ENCODE measurements around the gene DCAF8. TPM values are rescaled to one million over a fixed set of nuclear protein-coding genes. Genes with fewer than 3 reads are reported as not detected.

Gene DCAF8
- total RNA-seq, 1 experiment from 2014 or later = 181 TPM

- intact Hi-C loops (cut with micrococcal nuclease) = loop anchor here (10.0 kb wide), 1 partner anchor 408 kb away; no protein-coding TSS in a partner anchor
- no TSS peak for BruUV-seq (replicated peaks)
- TF ChIP-seq CTCF (IDR thresholded peaks at IDR 0.05; ENCODE audit: unreplicated experiment) = no peak
- no peaks in the 10 kb centered on the region for H3K9me3 Mint-ChIP-seq (ENCODE audit: unreplicated experiment)
- no peak overlapping the region for H3K4me3 Mint-ChIP-seq (ENCODE audit: unreplicated experiment)
- ChIA-PET POLR2A (interaction anchor here (0.6 kb wide), 1 partner anchor 94 kb away, joined by 3 read pairs; no protein-coding TSS in a partner anchor), CTCF (interaction anchor here (2.2 to 2.7 kb wide), 6 partner anchors 22 to 96 kb away, joined by 9 to 23 read pairs (median 13); no protein-coding TSS in a partner anchor)
- no peak for DNase-seq (ENCODE audit: unreplicated experiment)
- peaks cover 9% of the 10 kb centered on the region for H3K36me3 Mint-ChIP-seq (ENCODE audit: insufficient read depth, unreplicated experiment)
- no peaks in the 10 kb centered on the region for H3K4me1 Mint-ChIP-seq (ENCODE audit: insufficient read depth, unreplicated experiment)
- H3K27me3 Mint-ChIP-seq (ENCODE audit: insufficient read depth, unreplicated experiment) = no peaks in the 10 kb centered on the region
- H3K27ac Mint-ChIP-seq (ENCODE audit: low read depth, unreplicated experiment) = no peak overlapping the region
These were observed 65.1 kb downstream of the DCAF8 start for GRCh38 chr1:160197231-160197630.

GRCh38 chr1:160196143-160196542 lies 66.2 kb downstream of the DCAF8 start:
- Mint-ChIP-seq H3K36me3 (ENCODE audit: insufficient read depth, unreplicated experiment) (peaks cover 9% of the 10 kb centered on the region), H3K27me3 (ENCODE audit: insufficient read depth, unreplicated experiment) (no peaks in the 10 kb centered on the region), H3K27ac (ENCODE audit: low read depth, unreplicated experiment) (no peak overlapping the region), H3K9me3 (ENCODE audit: unreplicated experiment) (no peaks in the 10 kb centered on the region), H3K4me3 (ENCODE audit: unreplicated experiment) (no peak overlapping the region), H3K4me1 (ENCODE audit: insufficient read depth, unreplicated experiment) (no peaks in the 10 kb centered on the region)
- POLR2A ChIA-PET = interaction anchor here (0.6 to 1.2 kb wide), 2 partner anchors 27 to 61 kb away, joined by 3 read pairs; no protein-coding TSS in a partner anchor
- TF ChIP-seq CTCF (IDR thresholded peaks at IDR 0.05; ENCODE audit: unreplicated experiment) = no peak
- intact Hi-C loops (cut with micrococcal nuclease) = loop anchor here (10.0 kb wide), 1 partner anchor 409 kb away; no protein-coding TSS in a partner anchor
- no peak for DNase-seq (ENCODE audit: unreplicated experiment)
- no TSS peak for BruUV-seq (replicated peaks)
- CTCF ChIA-PET = interaction anchor here (0.5 to 2.7 kb wide), 20 partner anchors 11 to 221 kb away, joined by 3 to 23 read pairs (median 4); no protein-coding TSS in a partner anchor

DNA sequence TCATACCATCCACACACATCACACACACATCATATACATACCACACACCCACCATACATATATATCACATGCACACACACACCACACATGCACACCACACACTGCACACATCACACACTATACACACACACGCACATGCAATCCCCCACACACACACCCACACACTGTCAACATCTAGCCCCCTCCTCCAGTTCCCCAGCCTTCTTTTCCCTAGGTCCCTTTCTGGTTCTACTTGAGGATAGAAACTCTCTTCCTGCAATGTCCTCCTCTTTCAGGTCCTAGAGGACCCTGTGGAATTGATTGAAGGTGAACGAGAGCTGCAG lies 67.7 kb downstream of the DCAF8 start:
- intact Hi-C loops (cut with micrococcal nuclease) = loop anchor here (10.0 kb wide), 1 partner anchor 410 kb away; no protein-coding TSS in a partner anchor
- Mint-ChIP-seq H3K4me3 (ENCODE audit: unreplicated experiment) (no peak overlapping the region), H3K9me3 (ENCODE audit: unreplicated experiment) (no peaks in the 10 kb centered on the region), H3K27me3 (ENCODE audit: insufficient read depth, unreplicated experiment) (no peaks in the 10 kb centered on the region), H3K36me3 (ENCODE audit: insufficient read depth, unreplicated experiment) (peaks cover 4% of the 10 kb centered on the region), H3K27ac (ENCODE audit: low read depth, unreplicated experiment) (no peak overlapping the region), H3K4me1 (ENCODE audit: insufficient read depth, unreplicated experiment) (no peaks in the 10 kb centered on the region)
- ChIA-PET CTCF (interaction anchor here (0.6 to 2.7 kb wide), 14 partner anchors 9 to 412 kb away, joined by 3 to 23 read pairs (median 4); no protein-coding TSS in a partner anchor), POLR2A (interaction anchor here (0.6 kb wide), 1 partner anchor 145 kb away, joined by 4 read pairs; no protein-coding TSS in a partner anchor)
- no TSS peak for BruUV-seq (replicated peaks)
- no peak for DNase-seq (ENCODE audit: unreplicated experiment)
- no peak for TF ChIP-seq CTCF (IDR thresholded peaks at IDR 0.05; ENCODE audit: unreplicated experiment)

DNA sequence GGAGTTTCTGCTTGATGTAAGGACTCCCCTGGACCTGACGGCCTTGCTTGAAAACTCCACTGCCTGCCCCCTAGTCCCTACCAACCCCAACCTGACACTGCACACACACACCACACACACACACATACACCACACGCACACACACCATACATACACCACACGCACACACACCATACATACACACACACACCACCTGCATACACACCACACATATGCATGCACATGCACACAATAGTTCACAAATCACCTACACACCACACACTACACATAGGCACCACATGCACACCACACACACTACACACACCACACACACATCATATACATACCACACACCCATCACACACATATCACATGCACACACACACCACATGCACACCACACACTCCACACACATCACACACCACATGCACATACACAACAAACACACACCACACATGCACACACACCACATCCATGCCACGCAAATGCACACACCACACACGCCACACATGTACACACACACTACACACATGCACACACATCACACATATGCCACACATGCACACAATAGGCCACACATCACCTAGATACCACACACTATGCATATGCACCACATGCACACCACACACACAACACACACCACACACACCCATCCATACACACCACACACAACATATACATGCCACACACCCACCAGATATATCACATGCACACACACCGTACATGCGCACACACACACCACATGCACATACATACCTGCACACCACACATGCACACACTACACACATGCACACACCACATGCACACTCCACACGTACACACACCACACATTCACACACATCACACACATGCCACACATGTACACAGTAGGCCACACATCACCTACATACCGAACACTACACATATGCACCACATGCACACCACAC lies 68.3 kb downstream of the DCAF8 start:
- Mint-ChIP-seq H3K27me3 (ENCODE audit: insufficient read depth, unreplicated experiment) (no peaks in the 10 kb centered on the region), H3K27ac (ENCODE audit: low read depth, unreplicated experiment) (no peak overlapping the region), H3K4me1 (ENCODE audit: insufficient read depth, unreplicated experiment) (no peaks in the 10 kb centered on the region), H3K9me3 (ENCODE audit: unreplicated experiment) (no peaks in the 10 kb centered on the region), H3K4me3 (ENCODE audit: unreplicated experiment) (no peak overlapping the region), H3K36me3 (ENCODE audit: insufficient read depth, unreplicated experiment) (no peaks in the 10 kb centered on the region)
- ChIA-PET POLR2A (interaction anchor here (0.6 to 2.1 kb wide), 11 partner anchors 11 to 172 kb away, joined by 3 to 15 read pairs (median 5); partner anchors contain the start of gene PEX19), CTCF (interaction anchor here (0.5 to 7.8 kb wide), 91 partner anchors 9 to 1069 kb away, joined by 3 to 208 read pairs (median 5); partner anchors contain the start of genes ATP1A4, IGSF8, PEA15 and PEX19)
- BruUV-seq (replicated peaks) = no TSS peak
- no peak for TF ChIP-seq CTCF (IDR thresholded peaks at IDR 0.05; ENCODE audit: unreplicated experiment)
- DNase-seq (ENCODE audit: unreplicated experiment) = no peak
- intact Hi-C loops (cut with micrococcal nuclease) = loop anchor here (1.0 to 10.0 kb wide), 7 partner anchors 25 to 411 kb away; no protein-coding TSS in a partner anchor

All from MCF 10A (cell line).